NCI-H2196 treated with DMSO at 0.1 percent for 48 hours (cell line): ENCODE measurements around the gene DCTN2.
"Not testable (repeated sequence)": the region's sequence is repeated elsewhere in the genome, so short reads cannot be mapped to it uniquely, and the experiment has no call there.

Experiments
- DNase-seq: peaks from one replicate; lab custom pipeline; 2025; ENCODE audit not compliant: unreplicated experiment; lab: John Stamatoyannopoulos, UW

The DCTN2 gene

DNA sequence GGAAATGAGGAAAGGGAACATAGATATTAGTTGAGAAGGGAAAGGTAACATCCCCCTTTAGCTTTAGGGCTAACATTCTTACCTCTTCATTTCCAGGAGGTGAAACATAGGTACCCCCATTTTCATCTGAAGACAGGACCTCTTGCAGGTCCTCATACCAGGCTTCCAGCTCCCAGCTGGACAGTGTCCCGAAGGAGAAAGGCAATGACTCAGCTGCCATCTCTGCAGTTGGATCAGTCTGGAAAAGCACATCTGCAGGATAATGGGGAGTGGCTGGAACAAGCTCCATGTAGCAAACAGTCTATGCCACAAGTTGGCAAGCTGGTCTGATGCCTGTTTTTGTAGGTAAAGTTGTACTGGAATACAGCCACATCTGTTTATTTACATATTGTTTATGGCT lies 29.8 kb downstream of the DCTN2 start:
- DNase-seq: no peak

DNA sequence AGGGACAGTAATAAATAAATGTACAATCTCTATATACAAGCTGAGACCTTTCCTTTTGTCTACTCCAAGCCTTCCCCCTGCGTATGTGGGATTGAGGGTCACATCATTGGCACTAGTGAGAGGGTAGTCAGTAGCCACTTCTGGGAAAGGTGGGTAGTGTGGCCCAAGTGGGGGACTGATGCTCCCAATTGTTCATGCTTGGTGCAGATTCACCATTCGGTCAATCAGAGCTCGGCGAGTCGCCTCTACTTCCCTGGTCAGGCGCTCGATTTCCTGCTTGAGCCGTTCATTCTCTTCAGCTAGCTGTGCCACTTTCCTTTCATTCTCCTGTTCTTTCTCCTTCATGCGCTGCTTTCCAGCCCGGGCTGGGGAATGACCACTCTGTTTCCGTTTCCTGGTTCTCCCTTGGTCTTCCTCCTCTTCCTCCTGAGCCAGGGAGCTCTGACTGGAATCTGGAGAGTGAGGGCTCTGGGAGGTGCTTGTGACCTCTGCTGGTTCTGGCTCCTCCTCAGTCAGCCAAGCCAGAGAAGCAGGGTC lies 30.3 kb downstream of the DCTN2 start:
- no peak for DNase-seq

DNA sequence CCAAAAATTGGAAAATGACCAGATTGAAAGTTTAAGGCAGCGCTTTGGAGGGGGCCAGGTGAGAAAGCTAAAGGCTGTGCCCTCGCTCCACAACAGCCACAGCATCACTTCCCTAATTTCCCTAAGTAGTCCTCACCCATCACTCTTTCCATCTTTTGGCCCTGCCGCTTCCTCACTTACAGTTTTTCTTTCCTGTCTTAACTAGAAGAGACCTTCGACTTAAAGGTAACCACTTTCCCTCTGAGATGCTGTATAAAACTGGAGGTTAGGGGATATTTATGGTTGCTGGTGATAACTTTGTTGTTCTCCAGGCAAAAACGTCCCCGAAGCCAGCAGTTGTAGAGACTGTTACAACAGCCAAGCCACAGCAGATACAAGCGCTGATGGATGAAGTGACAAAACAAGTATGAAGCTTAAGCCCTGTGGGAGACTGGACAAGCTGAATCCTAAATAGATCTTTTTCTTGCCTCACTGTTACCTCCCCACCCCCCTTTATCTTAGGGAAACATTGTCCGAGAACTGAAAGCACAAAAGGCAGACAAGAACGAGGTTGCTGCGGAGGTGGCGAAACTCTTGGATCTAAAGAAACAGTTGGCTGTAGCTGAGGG lies 31.0 kb downstream of the DCTN2 start:
- no peak for DNase-seq

DNA sequence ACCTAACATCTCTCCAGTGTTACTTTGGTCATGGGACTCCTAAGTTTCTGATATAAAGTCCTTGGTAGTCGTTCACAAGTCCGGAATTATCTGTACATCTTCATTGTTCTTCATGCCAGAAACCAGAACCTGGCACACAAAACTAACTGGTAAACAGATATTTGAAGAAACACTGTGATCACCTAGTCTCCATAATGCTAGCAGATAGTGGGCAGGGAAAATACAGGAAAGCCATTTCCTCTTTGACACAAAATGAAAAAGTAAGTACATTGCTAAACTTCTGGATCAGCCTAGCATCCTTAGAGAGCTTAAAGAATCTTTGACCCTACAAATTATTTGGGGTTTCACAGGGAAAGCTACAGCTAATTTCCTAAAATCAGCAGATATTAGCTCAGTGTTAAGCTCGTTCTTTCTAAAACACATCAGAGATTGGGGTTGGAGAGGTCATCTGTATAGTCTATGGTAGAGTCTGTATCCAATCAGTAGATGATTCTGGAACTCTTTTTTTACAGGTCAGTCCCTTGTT lies 31.5 kb downstream of the DCTN2 start:
- DNase-seq: no peak

DNA sequence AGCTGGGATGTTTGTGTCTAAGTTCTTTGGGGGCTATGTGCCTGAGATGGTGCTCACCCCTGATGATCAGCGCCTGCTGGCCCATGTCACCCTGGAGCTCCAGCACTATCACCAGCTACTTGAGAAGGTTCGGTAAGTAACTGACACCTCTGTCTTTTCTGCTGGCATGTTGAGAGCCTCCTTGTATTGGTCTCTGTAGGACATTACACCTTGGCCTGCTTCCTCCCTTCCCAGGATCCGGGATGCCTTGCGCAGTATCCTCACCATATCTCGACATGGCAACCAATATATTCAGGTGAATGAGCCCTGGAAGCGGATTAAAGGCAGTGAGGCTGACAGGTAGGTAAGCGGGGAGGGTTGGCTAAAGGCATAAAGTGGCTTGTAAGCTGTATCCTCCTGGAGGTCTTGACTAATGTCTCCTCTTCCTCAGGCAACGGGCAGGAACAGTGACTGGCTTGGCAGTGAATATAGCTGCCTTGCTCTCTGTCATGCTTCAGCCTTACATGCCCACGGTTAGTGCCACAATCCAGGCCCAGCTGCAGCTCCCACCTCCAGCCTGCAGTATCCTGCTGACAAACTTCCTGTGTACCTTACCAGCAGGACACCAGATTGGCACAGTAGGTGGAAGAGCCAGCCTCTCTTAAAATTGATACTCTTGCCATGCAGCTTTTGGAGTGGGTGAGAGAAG lies 32.1 kb downstream of the DCTN2 start:
- peak; percentile 58 for DNase-seq

DNA sequence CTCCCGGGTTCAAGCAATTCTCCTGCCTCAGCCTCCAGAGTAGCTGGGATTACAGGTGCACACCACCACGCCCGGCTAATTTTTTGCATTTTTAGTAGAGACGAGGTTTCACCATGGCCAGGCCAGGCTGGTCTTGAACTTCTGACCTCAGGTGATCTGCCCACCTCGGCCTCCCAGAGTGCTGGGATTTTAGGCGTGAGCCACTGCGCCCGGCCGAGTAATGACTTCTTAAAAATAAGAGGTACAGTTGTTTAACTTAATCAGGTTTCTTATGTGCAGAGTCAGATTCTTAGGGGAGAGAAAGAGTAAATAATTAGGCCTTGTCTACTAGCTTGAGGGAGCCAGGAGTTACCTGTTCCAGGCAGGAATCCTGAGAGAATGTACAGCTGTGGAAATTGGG lies 32.7 kb downstream of the DCTN2 start:
- not testable (repeated sequence) for DNase-seq

DNA sequence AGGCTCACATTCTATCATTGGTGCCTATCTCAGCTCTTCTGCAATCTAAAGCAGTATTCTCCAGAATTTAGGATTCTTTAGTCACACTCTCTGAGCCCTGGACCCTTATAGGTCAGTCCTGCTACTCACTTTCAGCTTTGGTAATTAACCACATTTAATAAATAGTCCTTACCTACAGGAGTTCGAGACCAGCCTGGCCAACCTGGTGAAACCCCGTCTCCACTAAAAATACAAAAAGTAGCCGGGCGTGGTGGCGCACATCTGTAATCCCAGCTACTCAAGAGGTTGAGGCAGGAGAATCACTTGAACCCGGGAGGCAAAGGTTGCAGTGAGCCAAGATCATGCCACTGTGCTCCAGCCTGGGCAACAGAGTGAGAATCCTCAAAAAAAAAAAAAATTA lies 33.3 kb downstream of the DCTN2 start:
- DNase-seq: not testable (repeated sequence)

DNA sequence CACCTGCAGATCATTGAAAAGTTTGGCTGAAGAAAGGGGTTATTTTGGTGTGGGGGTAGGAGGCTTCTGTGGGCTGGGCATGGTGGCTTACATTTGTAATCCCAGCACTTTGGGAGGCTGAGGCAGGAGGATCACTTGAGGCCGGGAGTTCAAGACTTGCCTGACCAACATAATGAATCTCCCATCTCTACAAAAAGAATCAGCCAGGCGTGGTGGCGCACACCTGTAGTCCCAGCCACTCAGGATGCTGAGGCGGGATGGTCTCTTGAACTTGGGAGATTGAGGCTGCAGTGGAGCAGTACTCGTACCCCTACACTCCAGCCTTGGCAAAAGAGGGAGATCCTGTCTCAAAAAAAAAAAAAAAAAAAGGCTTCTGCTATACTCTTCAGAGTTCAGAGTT lies 33.7 kb downstream of the DCTN2 start:
- DNase-seq: no peak

DNA sequence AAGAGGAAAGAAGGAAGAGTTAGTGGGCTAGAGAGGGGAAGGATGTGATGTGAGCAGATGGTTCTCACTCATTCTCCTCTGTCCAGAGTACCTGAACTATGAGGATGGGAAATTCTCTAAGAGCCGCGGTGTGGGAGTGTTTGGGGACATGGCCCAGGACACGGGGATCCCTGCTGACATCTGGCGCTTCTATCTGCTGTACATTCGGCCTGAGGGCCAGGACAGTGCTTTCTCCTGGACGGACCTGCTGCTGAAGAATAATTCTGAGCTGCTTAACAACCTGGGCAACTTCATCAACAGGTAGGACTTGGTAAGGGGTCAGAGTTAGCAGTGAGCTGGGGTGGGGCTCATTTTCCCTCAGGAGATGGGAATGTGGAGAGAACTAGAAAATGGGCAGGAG lies 34.3 kb downstream of the DCTN2 start:
- DNase-seq: no peak

DNA sequence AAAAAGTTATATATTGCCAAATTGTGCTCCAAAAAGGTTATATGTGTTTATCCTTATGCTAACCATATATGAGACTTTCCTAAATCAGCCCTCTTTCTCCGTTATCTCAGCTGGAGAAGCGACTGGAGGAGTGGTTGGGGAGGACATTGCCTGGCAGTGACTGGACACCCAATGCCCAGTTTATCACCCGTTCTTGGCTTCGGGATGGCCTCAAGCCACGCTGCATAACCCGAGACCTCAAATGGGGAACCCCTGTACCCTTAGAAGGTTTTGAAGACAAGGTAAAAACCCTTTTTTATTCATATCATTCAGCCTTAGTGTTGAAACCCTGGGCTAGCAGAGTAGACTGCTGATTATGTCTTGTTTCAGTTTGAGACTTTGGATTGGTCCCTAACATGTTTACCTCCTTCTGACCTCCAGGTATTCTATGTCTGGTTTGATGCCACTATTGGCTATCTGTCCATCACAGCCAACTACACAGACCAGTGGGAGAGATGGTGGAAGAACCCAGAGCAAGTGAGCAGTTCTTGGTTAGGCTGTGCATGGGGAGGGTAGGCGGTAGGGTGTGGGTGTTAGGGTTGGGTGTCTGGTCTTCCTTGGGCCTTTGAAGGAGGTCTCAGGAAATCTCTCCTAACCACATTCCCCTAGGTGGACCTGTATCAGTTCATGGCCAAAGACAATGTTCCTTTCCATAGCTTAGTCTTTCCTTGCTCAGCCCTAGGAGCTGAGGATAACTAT lies 35.2 kb downstream of the DCTN2 start:
- DNase-seq: no peak

DNA sequence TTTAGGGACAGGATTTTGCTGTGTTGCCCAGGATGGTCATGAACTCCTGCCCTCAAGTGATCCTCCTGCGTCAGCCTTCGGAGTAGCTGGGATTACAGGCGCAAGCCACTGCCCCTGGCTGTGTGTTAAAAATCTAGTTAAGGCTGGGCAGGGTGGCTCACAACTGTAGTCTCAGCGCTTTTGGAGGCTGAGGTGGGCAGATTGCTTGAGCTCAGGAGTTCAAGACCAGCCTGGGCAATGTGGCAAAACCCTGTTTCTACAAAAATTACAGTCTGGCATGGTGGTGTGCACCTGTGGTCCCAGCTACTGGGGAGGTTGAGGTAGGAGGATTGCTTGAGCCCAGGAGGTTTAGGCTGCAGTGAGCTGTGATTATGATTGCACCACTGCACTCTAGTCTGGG lies 35.8 kb downstream of the DCTN2 start:
- DNase-seq: no peak

DNA sequence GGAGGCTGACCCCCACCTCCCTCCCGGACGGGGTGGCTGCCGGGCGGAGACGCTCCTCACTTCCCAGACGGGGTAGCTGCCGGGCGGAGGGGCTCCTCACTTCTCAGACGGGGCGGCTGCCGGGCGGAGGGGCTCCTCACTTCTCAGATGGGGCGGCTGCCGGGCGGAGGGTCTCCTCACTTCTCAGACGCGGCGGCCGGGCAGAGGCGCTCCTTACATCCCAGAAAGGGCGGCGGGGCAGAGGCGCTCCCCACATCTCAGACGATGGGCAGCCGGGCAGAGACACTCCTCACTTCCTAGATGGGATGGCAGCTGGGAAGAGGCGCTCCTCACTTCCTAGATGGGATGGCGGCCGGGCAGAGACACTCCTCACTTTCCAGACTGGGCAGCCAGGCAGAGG lies 39.2 kb downstream of the DCTN2 start:
- not testable (repeated sequence) for DNase-seq

DNA sequence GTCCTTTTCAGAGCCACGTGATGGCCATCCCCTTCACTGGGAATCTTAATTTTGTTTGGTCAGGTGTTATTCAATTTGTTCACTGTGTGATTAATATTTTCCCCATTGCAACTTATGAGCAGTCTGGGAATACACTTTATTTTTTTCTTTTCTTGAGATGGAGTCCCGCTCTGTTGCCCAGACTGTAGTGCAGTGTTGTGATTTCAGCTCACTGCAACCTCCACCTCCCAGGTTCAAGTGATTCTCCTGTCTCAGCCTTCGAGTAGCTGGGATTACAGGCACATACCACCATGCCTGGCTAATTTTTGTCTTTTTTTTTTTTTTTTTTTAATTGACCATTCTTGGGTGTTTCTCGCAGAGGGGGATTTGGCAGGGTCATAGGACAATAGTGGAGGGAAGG lies 40.5 kb downstream of the DCTN2 start:
- not testable (repeated sequence) for DNase-seq

DNA sequence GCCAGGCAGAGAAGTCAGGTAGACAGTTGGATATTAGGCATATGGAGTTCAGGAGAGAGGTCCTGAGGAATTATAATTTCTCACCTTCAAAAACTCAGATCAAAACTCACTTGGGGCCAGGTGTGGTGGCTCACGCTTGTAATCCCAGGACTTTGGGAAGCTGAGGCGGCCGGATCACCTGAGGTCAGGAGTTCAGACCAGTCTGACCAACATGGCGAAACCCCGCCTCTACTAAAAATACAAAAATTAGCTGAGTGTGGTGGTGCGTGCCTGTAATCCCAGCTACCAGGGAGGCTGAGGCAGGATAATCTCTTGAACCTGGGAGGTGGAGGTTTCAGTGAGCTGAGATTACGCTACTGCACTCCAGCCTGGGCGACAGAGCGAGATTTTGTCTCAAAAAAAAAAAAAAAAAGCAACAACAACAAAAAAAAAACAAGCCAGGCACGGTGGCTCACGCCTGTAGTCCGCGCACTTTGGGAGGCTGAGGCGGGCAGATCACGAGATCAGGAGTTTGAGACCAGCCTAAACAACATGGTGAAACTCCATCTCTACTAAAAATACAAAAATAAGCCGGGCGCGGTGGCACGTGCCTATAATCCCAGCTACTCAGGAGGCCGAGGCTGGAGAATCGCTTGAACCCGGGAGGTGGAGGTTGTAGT lies 44.6 kb downstream of the DCTN2 start:
- not testable (repeated sequence) for DNase-seq

DNA sequence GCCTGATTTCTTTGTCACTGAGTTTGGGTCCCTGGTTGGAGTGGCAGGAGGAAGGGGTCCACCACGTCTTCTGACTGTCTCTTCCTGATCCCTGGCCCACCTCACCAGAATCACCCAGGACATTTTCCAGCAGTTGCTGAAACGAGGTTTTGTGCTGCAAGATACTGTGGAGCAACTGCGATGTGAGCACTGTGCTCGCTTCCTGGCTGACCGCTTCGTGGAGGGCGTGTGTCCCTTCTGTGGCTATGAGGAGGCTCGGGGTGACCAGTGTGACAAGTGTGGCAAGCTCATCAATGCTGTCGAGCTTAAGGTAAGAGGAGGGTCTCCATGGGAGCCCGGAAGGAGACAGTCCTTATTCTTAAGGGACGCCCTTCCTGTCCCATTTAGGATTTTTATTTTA lies 46.8 kb downstream of the DCTN2 start:
- DNase-seq: no peak

DNA sequence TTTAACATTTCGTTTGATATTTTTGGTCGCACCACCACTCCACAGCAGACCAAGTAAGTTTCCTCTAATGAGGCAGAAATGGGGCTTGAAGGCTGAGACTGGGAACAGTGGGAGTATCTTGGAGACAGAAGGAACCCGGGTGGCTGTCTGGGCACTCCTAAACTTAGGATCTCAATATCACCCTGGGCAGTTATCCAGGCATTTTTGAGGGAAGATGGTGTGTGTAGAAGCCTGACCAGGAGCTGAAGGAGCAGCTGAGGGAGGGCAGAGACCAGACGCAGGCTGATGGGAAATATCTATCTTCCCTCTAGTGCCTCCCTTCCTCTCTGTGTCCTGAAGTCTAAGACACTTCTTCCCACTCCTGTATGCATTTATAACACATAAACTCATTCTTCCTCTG lies 48.4 kb downstream of the DCTN2 start:
- DNase-seq: no peak

DNA sequence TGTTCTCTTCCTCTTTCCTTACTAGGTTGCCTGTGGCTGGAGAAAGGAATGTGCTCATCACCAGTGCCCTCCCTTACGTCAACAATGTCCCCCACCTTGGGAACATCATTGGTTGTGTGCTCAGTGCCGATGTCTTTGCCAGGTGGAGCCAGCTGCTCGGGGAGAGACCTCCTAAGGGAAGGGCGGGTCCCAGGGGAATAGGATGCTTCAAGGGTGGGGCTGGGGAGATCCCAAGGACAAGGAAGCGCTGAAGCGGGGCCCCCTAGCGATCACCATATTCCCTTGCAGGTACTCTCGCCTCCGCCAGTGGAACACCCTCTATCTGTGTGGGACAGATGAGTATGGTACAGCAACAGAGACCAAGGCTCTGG lies 48.9 kb downstream of the DCTN2 start:
- no peak for DNase-seq

DNA sequence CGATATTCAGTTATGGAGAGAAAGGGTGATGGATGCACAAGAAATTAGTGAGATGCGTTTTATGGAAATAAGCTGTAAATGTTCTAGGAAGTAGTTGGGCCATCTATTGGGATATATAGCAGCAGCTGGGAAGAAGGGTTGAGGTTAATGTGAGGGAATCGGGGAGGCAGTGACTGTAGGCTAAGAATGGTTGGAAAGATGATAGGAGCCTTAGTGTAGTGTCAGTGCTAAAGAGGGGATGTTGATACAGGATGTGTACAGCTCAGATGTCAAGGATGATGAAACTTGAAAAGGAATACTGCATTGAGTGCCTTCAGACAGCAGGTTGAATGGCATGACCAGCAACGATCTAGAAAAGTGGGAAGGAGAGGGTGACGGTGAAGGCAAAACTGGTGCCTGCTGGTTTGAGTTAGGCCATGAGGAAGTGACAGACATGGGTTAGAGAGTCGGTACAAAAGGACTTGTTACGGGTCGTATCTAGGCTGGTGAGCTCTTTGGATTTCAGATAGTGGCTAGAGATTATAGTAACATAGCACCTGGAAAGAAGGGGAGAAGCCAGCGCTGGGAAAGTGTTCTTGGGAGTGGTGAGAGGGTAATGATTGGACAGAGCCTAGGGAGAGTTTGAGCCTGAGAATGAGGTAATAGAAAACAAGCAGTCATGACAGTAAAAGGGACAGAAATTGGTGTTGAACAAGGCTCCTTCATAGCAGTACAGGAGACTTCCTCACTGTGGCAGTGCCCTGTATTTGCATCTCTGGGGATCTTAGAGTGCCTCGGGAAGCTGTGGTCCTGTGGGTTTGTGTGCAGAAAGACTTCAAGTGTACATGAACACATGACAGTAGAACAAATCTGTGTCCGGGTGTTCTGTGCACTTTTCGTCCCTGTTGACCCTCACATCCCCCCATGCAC lies 49.5 kb downstream of the DCTN2 start:
- DNase-seq: no peak

DNA sequence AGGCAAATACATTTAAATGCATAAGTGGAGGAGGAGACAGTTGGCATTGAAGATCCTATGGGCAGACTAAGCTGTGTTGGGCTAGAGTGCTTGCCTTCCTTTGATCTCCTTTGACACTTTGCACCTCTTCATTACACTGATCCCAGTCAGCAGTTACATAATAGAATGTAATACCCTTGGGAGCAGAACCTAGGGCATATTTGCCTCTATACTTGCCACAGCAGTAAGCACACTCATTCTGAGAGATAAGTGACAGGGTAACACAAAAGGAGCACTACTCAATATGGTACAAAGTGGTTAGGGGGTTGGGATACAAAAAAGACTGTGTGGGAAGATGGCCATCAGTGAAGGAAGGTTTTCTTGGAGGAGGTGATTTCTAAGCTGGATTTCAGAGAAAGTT lies 50.2 kb downstream of the DCTN2 start:
- DNase-seq: no peak

DNA sequence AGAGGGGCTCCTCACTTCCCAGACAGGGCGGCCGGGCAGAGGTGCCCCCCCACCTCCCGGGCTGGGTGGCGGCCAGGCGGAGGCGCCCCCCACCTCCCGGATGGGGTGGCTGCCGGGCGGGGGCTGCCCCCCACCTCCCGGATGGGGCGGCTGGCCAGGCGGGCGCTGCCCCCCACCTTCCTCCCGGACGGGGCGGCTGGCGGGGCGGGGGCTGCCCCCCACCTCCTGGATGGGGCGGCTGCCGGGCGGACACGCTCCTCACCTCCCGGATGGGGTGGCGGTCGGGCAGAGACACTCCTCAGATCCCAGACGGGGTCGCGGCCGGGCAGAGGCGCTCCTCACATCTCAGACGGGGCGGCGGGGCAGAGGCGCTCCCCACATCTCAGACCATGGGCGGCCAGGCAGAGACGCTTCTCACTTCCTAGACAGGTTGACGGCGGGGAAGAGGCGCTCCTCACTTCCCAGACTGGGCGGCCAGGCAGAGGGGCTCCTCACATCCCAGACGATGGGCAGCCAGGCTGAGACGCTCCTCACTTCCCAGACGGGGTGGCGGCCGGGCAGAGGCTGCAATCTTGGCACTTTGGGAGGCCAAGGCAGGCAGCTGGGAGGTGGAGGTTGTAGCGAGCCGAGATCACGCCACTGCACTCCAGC lies 51.8 kb downstream of the DCTN2 start:
- DNase-seq: not testable (repeated sequence)
